IgD-negative memory B cell (primary cell): Measurements from ENCODE around the gene ERVK3-1. TPM values are rescaled to one million over a fixed set of nuclear protein-coding genes. Genes with fewer than 3 reads are reported as not detected.
A peak's percentile ranks its signal among the peaks of the same experiment; 100 is the strongest.

Experiments used
- H3K27ac Mint-ChIP-seq, 3 donors: one replicate each; pipeline ENCODE4 v1.8.0; 2020 to 2022; ENCODE audit warnings: mild to moderate bottlenecking in 3 of 3, mixed read lengths in 3 of 3, moderate library complexity in 1 of 3
- H3K27me3 Mint-ChIP-seq: one replicate; pipeline ENCODE4 v1.8.0; 2021; ENCODE audit warnings: mixed read lengths
- H3K36me3 Mint-ChIP-seq: one replicate; pipeline ENCODE4 v1.8.0; 2020; ENCODE audit warnings: mild to moderate bottlenecking, mixed read lengths
- H3K4me1 Mint-ChIP-seq, 3 donors: one replicate each; pipeline ENCODE4 v1.8.0; 2020 to 2022; ENCODE audit warnings: mixed read lengths in 3 of 3, mild to moderate bottlenecking in 1 of 3
- H3K4me3 Mint-ChIP-seq, 4 donors: one replicate each; pipeline ENCODE4 v1.8.0; 2020 to 2022; ENCODE audit warnings: mild to moderate bottlenecking in 4 of 4, mixed read lengths in 4 of 4, moderate library complexity in 3 of 4
- H3K9me3 Mint-ChIP-seq, 3 donors: one replicate each; pipeline ENCODE4 v1.8.0; 2020 to 2021; ENCODE audit warnings: mixed read lengths in 3 of 3, mild to moderate bottlenecking in 1 of 3
- polyA plus RNA-seq: library from polyadenylated mRNA; unstranded; fragments of 300-500 nt; fragmentation: Illumina TruSeq; gene quantifications from one replicate; pipeline ENCODE4 v1.2.3, GENCODE V29; 2021

The ERVK3-1 gene
- polyA plus RNA-seq, 1 donor from 2014 or later = 76.1 TPM

DNA sequence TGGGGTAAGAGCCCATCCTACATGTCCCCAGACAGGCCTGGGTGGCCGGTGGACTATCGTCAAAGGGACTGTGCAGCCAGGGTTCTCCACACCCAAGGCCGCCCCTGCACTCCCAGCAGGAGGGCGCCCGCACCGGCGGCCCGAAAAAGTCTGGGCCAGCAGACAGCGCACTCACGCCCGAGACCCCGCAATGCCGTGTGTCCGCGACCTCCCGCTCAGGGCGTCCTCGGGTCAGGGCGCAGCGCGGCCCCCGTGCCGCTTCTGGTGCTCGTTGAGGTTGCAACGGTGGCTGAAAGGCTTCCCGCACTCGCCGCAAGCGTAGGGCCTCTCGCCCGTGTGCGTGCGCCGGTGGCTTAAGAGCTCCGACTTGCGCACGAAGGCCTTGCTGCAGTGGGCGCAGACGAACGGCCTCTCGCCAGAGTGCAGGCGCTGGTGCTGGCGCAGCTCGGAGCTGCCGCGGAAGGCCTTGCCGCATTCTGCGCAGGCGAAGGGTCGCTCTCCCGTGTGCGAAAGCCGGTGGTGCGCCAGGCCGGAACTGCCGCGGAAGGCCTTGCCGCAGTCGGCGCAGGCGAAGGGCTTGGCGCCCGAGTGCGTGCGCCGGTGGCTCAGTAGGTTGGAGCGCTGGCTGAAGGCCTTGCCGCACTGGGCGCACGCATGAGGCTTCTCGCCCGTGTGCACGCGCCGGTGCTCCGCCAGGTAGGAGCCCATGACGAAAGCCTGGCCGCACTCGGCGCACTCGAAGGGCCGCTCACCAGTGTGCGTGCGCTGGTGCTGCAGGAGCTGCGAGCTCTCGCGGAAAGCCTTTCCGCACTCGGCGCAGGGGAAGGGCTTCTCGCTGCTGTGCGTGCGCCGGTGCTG lies 51.0 kb downstream of the ERVK3-1 start:
- no peaks in the 10 kb centered on the region for H3K36me3 Mint-ChIP-seq
- H3K27me3 Mint-ChIP-seq = peaks cover 2% of the 10 kb centered on the region
- peak overlapping the region in 3 of 4 donors; percentile 67 to 70 (median 70) for H3K4me3 Mint-ChIP-seq
- no peaks in the 10 kb centered on the region for H3K9me3 Mint-ChIP-seq
- peaks cover 0 to 2% (median 1%) of the 10 kb centered on the region in 3 donors for H3K4me1 Mint-ChIP-seq
- peak overlapping the region in 1 of 3 donors; percentile 72 for H3K27ac Mint-ChIP-seq

DNA sequence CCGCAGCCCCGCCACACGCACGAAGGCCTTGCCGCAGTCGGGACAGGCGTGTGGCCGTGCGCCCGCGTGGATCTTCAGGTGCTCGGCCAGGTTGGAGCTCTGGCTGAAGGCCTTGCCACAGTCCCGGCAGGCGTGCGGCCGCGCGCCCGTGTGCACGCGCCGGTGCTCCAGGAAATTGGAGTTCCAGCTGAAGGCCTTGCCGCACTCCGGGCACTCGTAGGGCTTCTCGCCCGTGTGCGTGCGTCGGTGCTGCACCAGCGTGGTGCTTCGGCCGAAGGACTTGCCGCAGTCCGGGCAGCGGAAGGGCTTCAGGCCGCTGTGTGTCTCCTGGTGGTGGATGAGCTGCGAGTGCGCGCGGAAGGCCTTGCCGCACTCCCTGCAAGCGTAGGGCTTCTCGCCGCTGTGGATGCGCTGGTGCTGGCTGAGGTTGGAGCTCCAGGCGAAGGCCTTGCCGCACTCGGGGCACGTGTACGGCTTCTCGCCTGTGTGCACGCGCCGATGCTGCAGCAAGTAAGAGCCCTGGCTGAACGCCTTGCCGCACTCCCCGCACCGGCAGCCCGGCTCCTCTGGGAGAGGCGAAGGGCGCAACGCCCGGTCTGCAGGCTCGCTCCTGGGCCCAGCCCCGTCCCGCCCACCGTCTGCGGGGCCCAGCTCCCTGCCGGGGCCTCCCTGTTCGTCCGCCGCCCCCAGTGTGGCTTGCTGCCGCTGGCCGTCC lies 51.7 kb downstream of the ERVK3-1 start:
- Mint-ChIP-seq H3K36me3 (no peaks in the 10 kb centered on the region), H3K27ac (no peak overlapping the region), H3K27me3 (peaks cover 2% of the 10 kb centered on the region), H3K9me3 (no peaks in the 10 kb centered on the region), H3K4me1 (peaks cover 0 to 4% (median 3%) of the 10 kb centered on the region in 3 donors), H3K4me3 (peak overlapping the region; percentile 52 to 72 (median 68))

DNA sequence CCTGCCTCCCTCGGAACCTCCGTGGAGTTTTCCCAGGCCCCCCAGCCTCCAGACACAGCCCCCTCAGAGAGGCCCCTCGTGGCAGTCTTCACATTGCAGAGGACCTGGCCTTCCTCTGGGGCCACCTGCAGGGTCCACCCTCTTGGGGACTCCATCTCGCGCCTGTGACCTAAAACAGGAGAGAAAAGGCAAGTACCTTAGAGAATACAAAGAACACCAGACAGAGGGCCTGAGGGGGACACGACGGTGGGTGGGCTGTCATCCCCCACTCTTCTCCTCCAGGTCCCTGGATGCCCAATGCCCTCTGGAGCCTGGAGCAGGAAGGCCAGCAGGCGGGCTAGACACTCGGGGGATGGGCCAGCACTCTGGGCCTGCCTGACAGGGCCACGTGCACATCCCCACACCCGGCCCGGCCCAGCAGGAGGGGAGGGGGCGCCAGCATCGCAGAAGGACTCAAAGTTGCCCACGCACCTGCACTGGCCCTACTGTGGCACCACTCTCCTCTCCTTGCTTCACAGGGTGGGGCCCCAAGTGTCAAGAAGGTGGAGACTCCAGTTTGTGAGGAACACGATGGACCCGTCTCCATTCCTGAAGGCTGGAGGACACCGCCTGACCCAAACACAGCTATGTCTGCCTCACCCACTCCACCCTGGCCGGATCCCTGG lies 52.4 kb downstream of the ERVK3-1 start:
- Mint-ChIP-seq H3K36me3 (no peaks in the 10 kb centered on the region), H3K27ac (no peak overlapping the region), H3K27me3 (peaks cover 2% of the 10 kb centered on the region), H3K9me3 (no peaks in the 10 kb centered on the region), H3K4me1 (peaks cover 0 to 7% (median 6%) of the 10 kb centered on the region in 3 donors), H3K4me3 (peak overlapping the region in 2 of 4 donors; percentile 37 to 47)

DNA sequence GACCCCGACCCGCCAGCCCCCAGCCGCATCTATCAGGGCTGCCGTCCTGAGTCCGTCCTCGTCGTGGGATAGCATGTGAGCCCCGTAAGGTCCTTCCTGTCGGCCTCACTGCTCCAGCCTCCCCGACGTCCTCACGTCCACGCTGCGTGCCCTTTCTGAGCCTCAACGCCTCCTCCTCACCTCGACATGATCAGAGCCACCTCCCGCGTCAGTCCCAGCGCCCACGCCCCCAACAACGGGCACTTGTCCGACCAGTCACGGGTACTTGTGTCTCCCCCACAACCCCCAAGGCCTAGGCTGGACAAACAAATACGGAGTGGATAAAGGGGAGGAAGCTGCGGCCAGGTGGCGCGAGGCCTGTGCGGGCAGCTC lies 56.7 kb downstream of the ERVK3-1 start:
- Mint-ChIP-seq H3K9me3 (no peaks in the 10 kb centered on the region), H3K4me1 (peaks cover 0 to 14% (median 9%) of the 10 kb centered on the region in 3 donors), H3K36me3 (no peaks in the 10 kb centered on the region), H3K4me3 (peak overlapping the region; percentile 96 to 97 (median 97)), H3K27ac (peak overlapping the region; percentile 74 to 95 (median 89)), H3K27me3 (no peaks in the 10 kb centered on the region)

DNA sequence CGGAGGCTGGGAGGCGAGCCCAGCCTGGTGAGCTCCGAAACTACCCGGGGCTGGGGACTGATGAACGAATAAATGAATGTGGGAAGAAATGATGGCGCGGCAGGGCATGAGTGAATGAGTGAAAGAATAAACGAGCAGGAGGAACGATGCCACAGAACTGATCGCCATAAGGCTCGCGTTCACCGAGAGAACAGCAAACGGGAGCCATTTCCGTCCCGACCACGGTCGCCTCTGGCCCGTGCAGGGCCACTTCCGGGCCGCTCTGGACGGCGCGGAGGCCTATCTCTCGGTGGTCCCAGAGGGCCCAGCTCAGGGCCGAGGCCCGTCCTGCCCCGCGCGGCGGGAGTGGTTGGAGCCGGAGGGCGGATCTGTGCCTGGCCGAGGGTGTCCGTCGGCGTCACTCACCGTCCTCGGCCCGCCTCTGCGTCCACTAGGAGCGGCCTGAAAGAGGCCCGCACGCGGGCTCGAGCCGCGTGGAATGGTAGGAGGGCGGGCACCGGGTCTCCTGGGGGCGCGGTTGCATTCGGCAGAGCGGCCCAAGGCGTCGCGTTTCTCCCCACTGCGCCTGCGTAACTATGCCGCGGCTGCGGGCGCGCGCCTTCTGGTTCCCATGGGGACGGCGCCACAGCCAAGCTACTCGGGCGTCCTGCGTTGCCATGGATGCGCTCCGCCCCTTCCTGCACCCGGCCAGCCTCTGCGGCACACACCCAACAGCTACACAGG lies 57.3 kb downstream of the ERVK3-1 start, which contains the start of gene ZNF497:
TSS of gene ZNF497 (minus strand) at position 480 of the 723 bp plus-strand sequence. CDS start 5,116 bp downstream, outside the sequence.
- H3K4me1 Mint-ChIP-seq = peaks cover 0 to 14% (median 9%) of the 10 kb centered on the region in 3 donors
- no peaks in the 10 kb centered on the region for H3K36me3 Mint-ChIP-seq
- H3K27me3 Mint-ChIP-seq = no peaks in the 10 kb centered on the region
- peak within 1 kb of the TSS; percentile 96 to 97 (median 97) for H3K4me3 Mint-ChIP-seq
- H3K27ac Mint-ChIP-seq = peak within 1 kb of the TSS; percentile 74 to 95 (median 89)
- H3K9me3 Mint-ChIP-seq = no peaks in the 10 kb centered on the region

DNA sequence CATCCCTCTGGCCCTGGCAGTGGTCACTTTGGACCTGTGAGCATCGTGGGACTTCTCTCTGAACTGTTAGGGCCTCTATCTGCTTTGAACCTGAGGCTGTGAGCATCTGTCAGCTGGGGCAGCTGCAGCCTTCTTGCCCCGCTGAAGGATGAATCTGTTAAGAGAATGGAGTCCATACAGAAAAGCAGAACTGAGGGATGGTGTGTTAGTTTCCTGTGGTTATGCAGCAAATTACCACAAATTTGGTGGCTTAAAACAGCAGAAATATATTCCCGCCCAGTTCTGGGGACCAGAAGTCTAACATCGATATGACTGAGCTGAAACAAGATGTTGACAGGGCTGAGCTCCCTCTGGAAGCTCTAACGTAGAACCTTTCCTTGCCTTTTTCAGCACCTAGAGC lies 59.0 kb downstream of the ERVK3-1 start:
- Mint-ChIP-seq H3K36me3 (no peaks in the 10 kb centered on the region), H3K9me3 (no peaks in the 10 kb centered on the region), H3K4me3 (peak overlapping the region; percentile 30 to 87 (median 75)), H3K27ac (peak overlapping the region in 1 of 3 donors; percentile 89), H3K4me1 (peaks cover 0 to 14% (median 9%) of the 10 kb centered on the region in 3 donors), H3K27me3 (no peaks in the 10 kb centered on the region)

Other genes starting within 250 kb of the ERVK3-1 start
- gene ZNF135, start 246.1 kb upstream of the ERVK3-1 start, polyA plus RNA-seq = 1.0 TPM
- gene ZSCAN18, start 207.1 kb upstream of the ERVK3-1 start, polyA plus RNA-seq = 23.2 TPM
- 8.2 TPM for gene ZNF329, start 154.6 kb upstream of the ERVK3-1 start, polyA plus RNA-seq
- gene ZNF274, start 122.3 kb upstream of the ERVK3-1 start, polyA plus RNA-seq = 45.1 TPM
- 32.4 TPM for gene ZNF544, start 76.5 kb upstream of the ERVK3-1 start, polyA plus RNA-seq
- 0.98 TPM for gene ZNF8, start 26.4 kb upstream of the ERVK3-1 start, polyA plus RNA-seq
- gene ZSCAN22, start 21.6 kb downstream of the ERVK3-1 start, polyA plus RNA-seq = 2.9 TPM
- gene A1BG, start 48.1 kb downstream of the ERVK3-1 start, polyA plus RNA-seq = 70.2 TPM
- 2.1 TPM for gene ZNF497, start 57.4 kb downstream of the ERVK3-1 start, polyA plus RNA-seq
- gene ZNF837, start 75.7 kb downstream of the ERVK3-1 start, polyA plus RNA-seq = 8.0 TPM
- 1,545 TPM for gene RPS5, start 81.9 kb downstream of the ERVK3-1 start, polyA plus RNA-seq
- not detected for gene RNF225, start 90.3 kb downstream of the ERVK3-1 start, polyA plus RNA-seq
- gene ZNF584, start 103.3 kb downstream of the ERVK3-1 start, polyA plus RNA-seq = 3.5 TPM
- gene ZNF132, start 134.8 kb downstream of the ERVK3-1 start, polyA plus RNA-seq = 0.53 TPM
- 1.6 TPM for gene ZNF324B, start 146.2 kb downstream of the ERVK3-1 start, polyA plus RNA-seq
- gene ZNF324, start 161.7 kb downstream of the ERVK3-1 start, polyA plus RNA-seq = 12.4 TPM
- 6.7 TPM for gene ZNF446, start 171.0 kb downstream of the ERVK3-1 start, polyA plus RNA-seq
- 10.3 TPM for gene SLC27A5, start 206.6 kb downstream of the ERVK3-1 start, polyA plus RNA-seq
- 7.6 TPM for gene ZBTB45, start 214.4 kb downstream of the ERVK3-1 start, polyA plus RNA-seq
- 38.9 TPM for gene TRIM28, start 238.7 kb downstream of the ERVK3-1 start, polyA plus RNA-seq
- gene CHMP2A, start 249.7 kb downstream of the ERVK3-1 start, polyA plus RNA-seq = 160 TPM